Caco-2 (cell line): ENCODE measurements around the gene ATXN1. TPM values are rescaled to one million over a fixed set of nuclear protein-coding genes. Genes with fewer than 3 reads are reported as not detected.
"Not testable (repeated sequence)": the region's sequence is repeated elsewhere in the genome, so short reads cannot be mapped to it uniquely, and the experiment has no call there.

Source experiments
- BruUV-seq: library from RNA; stranded (reverse); fragments of 400-500 nt; replicated peaks from 2 replicates; lab custom pipeline; 2021; lab: Mats Ljungman, UMichigan
- CTCF ChIA-PET: fragments of 300-600 bp; sonication (Branson Sonifier 250); formaldehyde crosslinking; loops from one replicate; lab custom pipeline; 2022; ENCODE audit warnings: antibody characterized with exemption; lab: Charles Lee
- POLR2A ChIA-PET: fragments of 300-600 bp; sonication (Branson Sonifier 250); formaldehyde crosslinking; loops from one replicate; lab custom pipeline; 2022; ENCODE audit warnings: antibody characterized with exemption; lab: Charles Lee
- DNase-seq, 2 experiments: peaks; one replicate each; pipeline versions ENCODE4 v3.0.0 to v3.0.0-alpha.2; 2020 to 2022
- H3K27me3 ChIP-seq: replicated peaks from 2 replicates; pipeline ENCODE4 v1.6.0; 2011; ENCODE audit warnings: low read length; ENCODE audit not compliant: control insufficient read depth, insufficient read depth
- H3K36me3 ChIP-seq: 2 replicates; pipeline ENCODE4 v1.5.1; 2011; ENCODE audit warnings: low read length; ENCODE audit not compliant: control insufficient read depth, insufficient read depth
- H3K4me1 ChIP-seq: fragments of 250-450 bp; sonication (Bioruptor Pico); 2 replicates; pipeline ENCODE4 v1.5.1; 2020; ENCODE audit warnings: mild to moderate bottlenecking
- H3K4me3 ChIP-seq: 2 replicates; pipeline ENCODE4 v1.5.1; 2011; ENCODE audit warnings: low read depth, mild to moderate bottlenecking, control low read depth, low read length
- H3K9me3 ChIP-seq: fragments of 250-450 bp; sonication (Bioruptor Pico); 2 replicates; pipeline ENCODE4 v1.5.1; 2020; ENCODE audit warnings: mild to moderate bottlenecking, moderate library complexity
- H3K27ac Mint-ChIP-seq: one replicate; pipeline ENCODE4 v1.8.0; 2022; ENCODE audit warnings: mixed read lengths; ENCODE audit not compliant: unreplicated experiment
- H3K27me3 Mint-ChIP-seq: one replicate; pipeline ENCODE4 v1.8.0; 2022; ENCODE audit warnings: mixed read lengths; ENCODE audit not compliant: insufficient read depth, unreplicated experiment
- H3K36me3 Mint-ChIP-seq: one replicate; pipeline ENCODE4 v1.8.0; 2022; ENCODE audit warnings: mild to moderate bottlenecking, mixed read lengths; ENCODE audit not compliant: insufficient read depth, unreplicated experiment
- H3K4me1 Mint-ChIP-seq: one replicate; pipeline ENCODE4 v1.8.0; 2022; ENCODE audit warnings: low read depth, mixed read lengths; ENCODE audit not compliant: unreplicated experiment
- H3K4me3 Mint-ChIP-seq: one replicate; pipeline ENCODE4 v1.8.0; 2022; ENCODE audit warnings: mild to moderate bottlenecking, moderate library complexity, mixed read lengths; ENCODE audit not compliant: unreplicated experiment
- H3K9me3 Mint-ChIP-seq: one replicate; pipeline ENCODE4 v1.8.0; 2022; ENCODE audit warnings: mixed read lengths; ENCODE audit not compliant: unreplicated experiment
- intact Hi-C: fragments of 100-400 bp; cut with micrococcal nuclease; formaldehyde crosslinking; loops from one replicate; pipeline ENCODE4 v1.10.0; 2022; ENCODE audit not compliant: unreplicated experiment
- total RNA-seq: library from RNA; stranded (reverse); gene quantifications from 2 replicates; pipeline ENCODE4 v1.2.3, GENCODE V29; 2022
- TF ChIP-seq, protein P1 (sequence below), 2 experiments: fragments of 200-600 bp in 1 of 2; IDR thresholded peaks; 1 replicate in 1 of 2; 2 replicates in 1 of 2; pipeline versions ENCODE4 v1.5.1 to v1.8.0; 2011 to 2022; ENCODE audit warnings: antibody characterized with exemption in 1 of 2, control low read depth in 1 of 2, inconsistent platforms in 1 of 2, low read depth in 1 of 2, low read length in 1 of 2, mild to moderate bottlenecking in 1 of 2, moderate library complexity in 1 of 2; ENCODE audit not compliant: insufficient read depth in 1 of 2, severe bottlenecking in 1 of 2, unreplicated experiment in 1 of 2

Gene ATXN1
- total RNA-seq, 1 experiment from 2014 or later, result 14.2 TPM

DNA sequence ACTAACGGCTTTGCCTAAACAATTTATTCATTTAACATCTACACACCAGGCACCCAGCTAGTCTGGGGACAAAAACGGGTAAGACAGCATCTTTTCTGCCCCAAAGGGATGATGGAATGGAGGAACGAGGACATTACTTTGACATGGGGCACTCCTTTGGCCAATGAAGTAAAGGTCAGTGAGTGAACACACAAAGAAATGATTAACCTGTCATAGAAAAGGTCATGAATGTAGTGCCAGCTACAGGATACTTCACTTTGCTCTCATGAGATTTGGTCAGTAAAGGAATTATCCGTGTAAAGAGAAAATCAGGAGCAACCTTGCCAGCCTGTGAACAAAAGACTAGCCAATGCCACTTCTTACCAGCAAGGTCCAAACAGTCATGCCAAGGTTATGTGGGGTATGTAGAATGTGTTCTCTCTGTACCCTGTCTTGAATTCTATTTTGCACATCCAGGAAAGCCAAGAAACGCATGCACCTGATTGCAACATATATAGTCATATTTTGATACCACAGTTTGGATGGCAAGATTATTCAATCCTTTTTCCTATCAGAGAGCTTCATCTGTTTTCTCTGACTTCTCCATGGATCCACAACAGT is 377.6 kb downstream of the ATXN1 start:
- POLR2A ChIA-PET, result no interaction called here
- H3K9me3 ChIP-seq, result no peaks in the 10 kb centered on the region
- H3K4me3 ChIP-seq, result no peak overlapping the region
- H3K27me3 ChIP-seq, result no peaks in the 10 kb centered on the region
- BruUV-seq, result no TSS peak
- Mint-ChIP-seq H3K4me1 (no peaks in the 10 kb centered on the region), H3K4me3 (no peak overlapping the region), H3K36me3 (peaks cover 11% of the 10 kb centered on the region), H3K9me3 (no peaks in the 10 kb centered on the region), H3K27ac (no peak overlapping the region), H3K27me3 (no peaks in the 10 kb centered on the region)
- no peak for DNase-seq
- CTCF ChIA-PET, result no interaction called here
- no peaks in the 10 kb centered on the region for H3K36me3 ChIP-seq
- intact Hi-C loops, result no loop called here
- H3K4me1 ChIP-seq, result no peaks in the 10 kb centered on the region
- TF ChIP-seq, protein P1, sequence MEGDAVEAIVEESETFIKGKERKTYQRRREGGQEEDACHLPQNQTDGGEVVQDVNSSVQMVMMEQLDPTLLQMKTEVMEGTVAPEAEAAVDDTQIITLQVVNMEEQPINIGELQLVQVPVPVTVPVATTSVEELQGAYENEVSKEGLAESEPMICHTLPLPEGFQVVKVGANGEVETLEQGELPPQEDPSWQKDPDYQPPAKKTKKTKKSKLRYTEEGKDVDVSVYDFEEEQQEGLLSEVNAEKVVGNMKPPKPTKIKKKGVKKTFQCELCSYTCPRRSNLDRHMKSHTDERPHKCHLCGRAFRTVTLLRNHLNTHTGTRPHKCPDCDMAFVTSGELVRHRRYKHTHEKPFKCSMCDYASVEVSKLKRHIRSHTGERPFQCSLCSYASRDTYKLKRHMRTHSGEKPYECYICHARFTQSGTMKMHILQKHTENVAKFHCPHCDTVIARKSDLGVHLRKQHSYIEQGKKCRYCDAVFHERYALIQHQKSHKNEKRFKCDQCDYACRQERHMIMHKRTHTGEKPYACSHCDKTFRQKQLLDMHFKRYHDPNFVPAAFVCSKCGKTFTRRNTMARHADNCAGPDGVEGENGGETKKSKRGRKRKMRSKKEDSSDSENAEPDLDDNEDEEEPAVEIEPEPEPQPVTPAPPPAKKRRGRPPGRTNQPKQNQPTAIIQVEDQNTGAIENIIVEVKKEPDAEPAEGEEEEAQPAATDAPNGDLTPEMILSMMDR (IDR thresholded peaks at IDR 0.05; ENCODE audit: insufficient read depth in 1 of 2, low read depth in 1 of 2, low read length in 1 of 2, severe bottlenecking in 1 of 2, unreplicated experiment in 1 of 2), result no peak

DNA sequence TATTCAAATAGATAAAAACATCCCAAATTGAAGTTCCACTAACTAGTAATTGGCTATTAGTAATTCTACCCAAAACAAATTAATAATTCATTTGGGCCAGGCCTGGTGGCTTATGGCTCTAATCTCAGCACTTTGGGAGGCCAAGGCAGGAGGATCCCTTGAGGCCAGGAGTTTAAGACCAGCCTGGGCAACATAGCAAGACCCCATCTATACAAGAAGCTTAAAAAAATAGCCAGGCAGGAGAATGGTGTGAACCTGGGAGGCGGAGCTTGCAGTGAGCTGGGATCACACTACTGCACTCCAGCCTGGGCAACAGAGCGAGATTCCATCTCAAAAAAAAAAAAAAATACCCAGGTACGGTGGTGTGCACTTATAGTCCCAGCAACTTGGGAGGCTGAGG is 379.3 kb downstream of the ATXN1 start:
- POLR2A ChIA-PET, H3K4me1 ChIP-seq, H3K4me3 Mint-ChIP-seq, BruUV-seq, DNase-seq, H3K36me3 ChIP-seq, H3K27me3 ChIP-seq, H3K9me3 Mint-ChIP-seq, intact Hi-C loops, H3K4me3 ChIP-seq, H3K27me3 Mint-ChIP-seq, CTCF ChIA-PET, H3K4me1 Mint-ChIP-seq, H3K27ac Mint-ChIP-seq, H3K9me3 ChIP-seq: not testable (repeated sequence)
- peaks cover 11% of the 10 kb centered on the region for H3K36me3 Mint-ChIP-seq

DNA sequence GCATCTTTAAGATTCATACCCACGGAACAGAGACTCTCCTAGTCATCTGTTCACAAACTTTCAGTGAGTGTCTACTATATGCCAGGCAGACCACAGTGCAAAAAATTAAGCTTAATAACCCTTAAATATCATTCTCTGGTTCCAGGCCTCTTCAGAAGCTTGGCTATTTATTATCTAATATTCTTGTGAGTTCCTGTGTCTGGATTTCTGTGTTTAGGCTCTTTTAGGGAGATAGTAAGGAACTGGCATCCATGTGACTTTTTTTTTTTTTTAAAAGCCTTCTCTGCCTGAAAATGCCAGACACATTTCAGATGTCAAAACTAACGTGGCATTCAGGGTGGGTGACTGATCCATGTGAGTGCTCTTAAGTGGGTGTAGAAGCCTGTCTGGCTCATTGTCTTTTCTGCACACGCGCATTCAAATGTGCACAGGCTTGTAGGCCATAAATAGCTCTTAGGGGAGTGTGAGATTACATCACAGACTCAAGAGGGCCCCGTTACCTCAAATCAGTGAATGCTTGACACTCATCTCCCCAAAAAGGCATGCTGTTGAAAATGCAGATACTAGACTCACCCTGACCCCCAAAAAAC is 380.9 kb downstream of the ATXN1 start:
- Mint-ChIP-seq H3K36me3 (peaks cover 9% of the 10 kb centered on the region), H3K4me1 (no peaks in the 10 kb centered on the region), H3K4me3 (no peak overlapping the region), H3K9me3 (no peaks in the 10 kb centered on the region), H3K27me3 (no peaks in the 10 kb centered on the region), H3K27ac (no peak overlapping the region)
- Histone ChIP-seq H3K4me1 (no peaks in the 10 kb centered on the region), H3K4me3 (no peak overlapping the region), H3K9me3 (no peaks in the 10 kb centered on the region), H3K36me3 (no peaks in the 10 kb centered on the region), H3K27me3 (no peaks in the 10 kb centered on the region)
- CTCF ChIA-PET, result no interaction called here
- intact Hi-C loops, result no loop called here
- POLR2A ChIA-PET, result no interaction called here
- TF ChIP-seq, protein P1 (IDR thresholded peaks at IDR 0.05; ENCODE audit: insufficient read depth in 1 of 2, low read depth in 1 of 2, low read length in 1 of 2, severe bottlenecking in 1 of 2, unreplicated experiment in 1 of 2), result no peak
- no TSS peak for BruUV-seq
- no peak for DNase-seq

DNA sequence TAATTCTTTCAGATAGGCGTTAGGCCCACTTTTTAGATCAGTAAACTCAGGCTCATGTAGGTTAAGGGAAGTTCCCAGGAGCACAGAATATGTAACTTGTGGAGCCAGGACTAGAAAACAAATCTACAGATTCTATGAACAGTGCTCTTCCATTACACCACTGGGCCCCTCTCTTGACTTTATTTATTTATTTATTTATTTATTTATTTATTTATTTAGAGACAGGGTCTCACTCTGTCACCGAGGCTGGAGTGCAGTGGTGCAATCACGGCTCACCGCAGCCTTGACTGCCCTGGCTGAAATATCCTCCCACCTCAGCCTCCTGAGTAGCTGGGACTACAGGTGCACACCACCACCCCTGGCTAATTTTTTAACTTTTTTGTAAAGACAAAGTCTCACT is 382.9 kb downstream of the ATXN1 start:
- H3K4me1 Mint-ChIP-seq, CTCF ChIA-PET, H3K27ac Mint-ChIP-seq, H3K27me3 ChIP-seq, BruUV-seq, H3K36me3 ChIP-seq, H3K4me1 ChIP-seq, H3K9me3 ChIP-seq, DNase-seq, intact Hi-C loops, H3K27me3 Mint-ChIP-seq, H3K9me3 Mint-ChIP-seq, H3K4me3 ChIP-seq, POLR2A ChIA-PET, H3K4me3 Mint-ChIP-seq, H3K36me3 Mint-ChIP-seq: not testable (repeated sequence)
